DMS53 treated with DMSO at 0.1 percent for 48 hours (cell line): ENCODE measurements around the gene GPC5.
"Not testable (repeated sequence)": the region's sequence is repeated elsewhere in the genome, so short reads cannot be mapped to it uniquely, and the experiment has no call there.

Experiments
- DNase-seq: peaks from one replicate; lab custom pipeline; 2025; ENCODE audit not compliant: unreplicated experiment; lab: John Stamatoyannopoulos, UW

The GPC5 gene

GRCh38 chr13:92429231-92429630 is 1030.8 kb downstream of the GPC5 start:
- DNase-seq: no peak

- DNase-seq: no peak
These were observed 1035.0 kb downstream of the GPC5 start for GRCh38 chr13:92433386-92433785.

GRCh38 chr13:92433963-92434362 is 1035.5 kb downstream of the GPC5 start:
- DNase-seq: no peak

- DNase-seq: no peak
These were observed 1038.5 kb downstream of the GPC5 start for GRCh38 chr13:92436924-92437323.

GRCh38 chr13:92444244-92444643 is 1045.8 kb downstream of the GPC5 start:
- no peak for DNase-seq

- no peak for DNase-seq
These were observed 1052.6 kb downstream of the GPC5 start for GRCh38 chr13:92451060-92451459.

GRCh38 chr13:92452840-92453239 is 1054.4 kb downstream of the GPC5 start:
- no peak for DNase-seq

- DNase-seq: no peak
These were observed 1060.9 kb downstream of the GPC5 start for GRCh38 chr13:92459306-92459705.

- peak; percentile 41 for DNase-seq
These were observed 1062.1 kb downstream of the GPC5 start for GRCh38 chr13:92460479-92460878.

- no peak for DNase-seq
These were observed 1063.0 kb downstream of the GPC5 start for GRCh38 chr13:92461402-92461801.

GRCh38 chr13:92461831-92462230 is 1063.4 kb downstream of the GPC5 start:
- no peak for DNase-seq

GRCh38 chr13:92463134-92463533 is 1064.7 kb downstream of the GPC5 start:
- DNase-seq: peak; percentile 14

GRCh38 chr13:92473765-92474475 is 1075.5 kb downstream of the GPC5 start:
- no peak for DNase-seq

- no peak for DNase-seq
These were observed 1082.0 kb downstream of the GPC5 start for GRCh38 chr13:92480387-92480786.

GRCh38 chr13:92482790-92483189 is 1084.4 kb downstream of the GPC5 start:
- DNase-seq: not testable (repeated sequence)

GRCh38 chr13:92483894-92484293 is 1085.5 kb downstream of the GPC5 start:
- DNase-seq: no peak

GRCh38 chr13:92487238-92487637 is 1088.8 kb downstream of the GPC5 start:
- DNase-seq: no peak

GRCh38 chr13:92488249-92488852 is 1089.9 kb downstream of the GPC5 start:
- no peak for DNase-seq

- no peak for DNase-seq
These were observed 1093.4 kb downstream of the GPC5 start for GRCh38 chr13:92491839-92492238.

GRCh38 chr13:92494915-92495314 is 1096.5 kb downstream of the GPC5 start:
- DNase-seq: no peak

- no peak for DNase-seq
These were observed 1101.8 kb downstream of the GPC5 start for GRCh38 chr13:92500192-92500591.

- no peak for DNase-seq
These were observed 1112.0 kb downstream of the GPC5 start for GRCh38 chr13:92510416-92510815.

- DNase-seq: no peak
These were observed 1114.4 kb downstream of the GPC5 start for GRCh38 chr13:92512852-92513251.
